Measurements from ENCODE around the gene ABHD14A. TPM values are rescaled to one million over a fixed set of nuclear protein-coding genes. Genes with fewer than 3 reads are reported as not detected.
"Not testable (repeated sequence)": the region's sequence is repeated elsewhere in the genome, so short reads cannot be mapped to it uniquely, and the experiment has no call there.

Gene ABHD14A
- 10 to 100 TPM; 55.3 to 58.5 TPM for total RNA-seq

DNA sequence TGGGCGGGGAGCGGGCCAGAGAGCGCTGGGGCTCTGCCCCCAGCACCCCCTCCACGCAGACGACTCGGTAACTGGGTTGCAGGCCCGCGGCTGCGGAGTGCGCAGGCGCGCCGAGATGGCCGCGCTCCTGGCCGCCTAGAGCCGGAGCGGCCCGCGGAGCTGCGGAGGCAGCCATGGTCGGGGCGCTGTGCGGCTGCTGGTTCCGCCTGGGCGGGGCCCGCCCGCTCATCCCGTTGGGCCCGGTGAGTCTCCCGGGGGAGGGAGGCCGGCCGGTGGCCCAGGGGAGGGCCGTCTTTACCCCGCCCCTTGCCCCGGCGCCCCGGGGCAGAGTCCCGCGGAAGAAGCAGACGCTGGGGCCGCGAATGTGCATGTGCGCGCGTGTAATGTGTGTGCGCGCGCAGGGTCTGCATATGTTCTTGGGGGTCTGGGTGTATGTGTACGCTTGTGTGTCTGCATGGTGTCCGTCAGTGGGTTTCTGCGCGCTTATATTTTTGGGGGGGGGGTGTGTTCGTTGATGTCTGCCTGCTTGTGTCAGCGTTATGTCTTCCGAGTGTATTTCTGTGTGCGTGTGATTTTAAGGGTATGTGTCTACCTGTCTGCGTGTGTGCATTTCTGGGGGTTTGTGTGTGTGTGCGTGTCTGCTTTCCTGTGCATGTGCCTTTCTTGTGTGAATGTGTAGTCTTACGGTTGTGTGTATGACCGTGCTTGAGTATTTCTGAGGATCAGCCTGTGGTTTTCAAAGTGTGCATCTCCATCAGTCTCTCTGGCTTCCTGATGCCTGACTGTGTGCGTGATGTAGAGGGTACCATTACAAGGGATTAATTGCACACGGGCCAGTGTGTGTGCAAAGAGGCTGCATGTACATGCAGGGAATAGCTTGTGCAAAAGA lies at the start of gene ABHD14A:
Gene ABHD14A (plus strand): TSS at position 102 of the 889 bp plus-strand sequence. CDS start 72 bp downstream, at position 174.
- TF ChIP-seq, protein P1, sequence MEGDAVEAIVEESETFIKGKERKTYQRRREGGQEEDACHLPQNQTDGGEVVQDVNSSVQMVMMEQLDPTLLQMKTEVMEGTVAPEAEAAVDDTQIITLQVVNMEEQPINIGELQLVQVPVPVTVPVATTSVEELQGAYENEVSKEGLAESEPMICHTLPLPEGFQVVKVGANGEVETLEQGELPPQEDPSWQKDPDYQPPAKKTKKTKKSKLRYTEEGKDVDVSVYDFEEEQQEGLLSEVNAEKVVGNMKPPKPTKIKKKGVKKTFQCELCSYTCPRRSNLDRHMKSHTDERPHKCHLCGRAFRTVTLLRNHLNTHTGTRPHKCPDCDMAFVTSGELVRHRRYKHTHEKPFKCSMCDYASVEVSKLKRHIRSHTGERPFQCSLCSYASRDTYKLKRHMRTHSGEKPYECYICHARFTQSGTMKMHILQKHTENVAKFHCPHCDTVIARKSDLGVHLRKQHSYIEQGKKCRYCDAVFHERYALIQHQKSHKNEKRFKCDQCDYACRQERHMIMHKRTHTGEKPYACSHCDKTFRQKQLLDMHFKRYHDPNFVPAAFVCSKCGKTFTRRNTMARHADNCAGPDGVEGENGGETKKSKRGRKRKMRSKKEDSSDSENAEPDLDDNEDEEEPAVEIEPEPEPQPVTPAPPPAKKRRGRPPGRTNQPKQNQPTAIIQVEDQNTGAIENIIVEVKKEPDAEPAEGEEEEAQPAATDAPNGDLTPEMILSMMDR (IDR thresholded peaks at IDR 0.05) = peak in 2 of 4 experiments; percentile 6 to 26
- TF ChIP-seq POLR2A (IDR thresholded peaks at IDR 0.05) (peak; percentile 74), POLR2AphosphoS5 (IDR thresholded peaks at IDR 0.05) (no peak)
- Histone ChIP-seq H3K4me1 (replicated peaks) (peaks cover 14% of the 10 kb centered on the region), H3K36me3 (no peaks in the 10 kb centered on the region), H3K9me3 (no peaks in the 10 kb centered on the region), H3K27ac (peak within 1 kb of the TSS; percentile 90 to 91), H3K4me3 (peak within 1 kb of the TSS; percentile 54 to 67), H3K27me3 (replicated peaks; ENCODE audit: insufficient read depth) (no peaks in the 10 kb centered on the region)
- WGBS = 2% methylated on average over 37 of the region's 63 CpGs
- intact Hi-C loops (cut with DNase I) = loop anchor here (2.0 kb wide), 1 partner anchor 32 kb away; the partner anchor contains the start of gene PARP3
- DNase-seq (ENCODE audit: low spot score) = peak; percentile 59

DNA sequence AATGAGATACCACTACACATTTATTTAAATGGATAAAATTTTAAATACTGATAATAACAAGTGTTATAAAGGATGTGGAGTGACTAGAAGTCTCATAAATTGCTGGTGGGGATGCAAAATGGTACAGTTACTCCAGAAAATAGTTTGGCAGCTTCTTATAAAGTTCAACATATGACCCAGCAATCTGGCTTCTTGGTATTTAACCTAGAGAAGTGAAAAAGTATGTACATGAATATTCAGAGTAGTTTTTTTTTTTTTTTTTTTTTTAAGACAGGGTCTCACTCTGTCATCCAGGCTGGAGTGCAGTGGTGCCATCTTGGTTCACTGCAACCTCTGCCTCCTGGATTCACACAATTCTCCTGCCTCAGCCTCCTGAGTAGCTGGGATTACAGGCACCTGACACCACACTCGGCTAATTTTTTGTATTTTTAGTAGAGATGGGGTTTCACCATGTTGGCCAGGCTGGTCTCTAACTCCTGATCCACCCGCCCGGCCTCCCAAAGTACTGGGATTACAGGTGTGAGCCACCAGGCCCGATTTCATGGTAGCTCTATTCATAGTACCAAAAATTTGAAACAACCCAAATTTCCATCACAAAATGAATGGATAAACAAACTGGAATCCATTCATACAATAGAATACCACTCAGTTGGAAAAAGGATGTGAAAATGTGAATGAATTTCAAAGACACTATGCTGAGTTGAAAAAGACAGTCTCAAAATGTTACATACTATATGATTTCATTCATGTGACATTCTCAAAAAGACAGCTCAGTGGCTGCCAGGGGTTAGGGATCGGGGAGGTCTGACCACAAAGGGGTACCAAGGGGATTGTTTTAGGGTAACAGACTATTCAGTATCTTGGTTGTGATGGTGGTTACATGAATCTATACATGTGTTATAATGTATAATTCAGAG lies 47.5 kb upstream of the ABHD14A start:
- intact Hi-C loops (cut with DNase I) = no loop called here
- no peak for TF ChIP-seq POLR2A (IDR thresholded peaks at IDR 0.05)
- TF ChIP-seq, protein P1 (IDR thresholded peaks at IDR 0.05) = no peak
- no peak for TF ChIP-seq POLR2AphosphoS5 (IDR thresholded peaks at IDR 0.05)
- Histone ChIP-seq H3K9me3 (no peaks in the 10 kb centered on the region), H3K27ac (no peak overlapping the region), H3K36me3 (no peaks in the 10 kb centered on the region), H3K4me3 (no peak overlapping the region), H3K27me3 (replicated peaks; ENCODE audit: insufficient read depth) (no peaks in the 10 kb centered on the region), H3K4me1 (replicated peaks) (no peaks in the 10 kb centered on the region)
- WGBS = 92% methylated on average over 5 of the region's 5 CpGs
- DNase-seq (ENCODE audit: low spot score) = no peak

DNA sequence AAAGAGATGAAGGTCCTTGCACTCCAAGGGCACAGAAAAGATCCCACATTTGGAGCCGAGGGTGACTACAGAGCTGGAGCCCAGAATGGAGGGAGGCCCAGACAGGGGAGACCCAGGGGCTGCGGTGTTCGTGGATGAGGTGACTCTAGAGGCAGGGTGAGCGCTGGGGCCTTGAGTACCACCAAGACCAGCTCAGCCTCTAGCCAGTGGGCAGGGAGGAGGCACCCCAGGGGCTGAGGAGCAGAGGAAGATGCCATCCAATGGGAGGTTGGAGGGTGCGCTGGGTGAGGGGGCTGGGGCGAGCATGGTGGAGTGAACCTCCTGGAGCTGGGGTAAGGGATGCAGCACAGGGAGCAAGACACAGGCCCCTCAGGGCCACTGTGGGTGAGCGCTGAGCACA lies 46.4 kb upstream of the ABHD14A start:
- intact Hi-C loops (cut with DNase I) = no loop called here
- no peak for DNase-seq (ENCODE audit: low spot score)
- Histone ChIP-seq H3K36me3 (no peaks in the 10 kb centered on the region), H3K27me3 (replicated peaks; ENCODE audit: insufficient read depth) (no peaks in the 10 kb centered on the region), H3K4me3 (no peak overlapping the region), H3K9me3 (no peaks in the 10 kb centered on the region), H3K4me1 (replicated peaks) (no peaks in the 10 kb centered on the region), H3K27ac (no peak overlapping the region)
- 85% methylated on average over 7 of the region's 7 CpGs for WGBS
- TF ChIP-seq POLR2A (IDR thresholded peaks at IDR 0.05) (no peak), POLR2AphosphoS5 (IDR thresholded peaks at IDR 0.05) (no peak)
- TF ChIP-seq, protein P1 (IDR thresholded peaks at IDR 0.05) = no peak

DNA sequence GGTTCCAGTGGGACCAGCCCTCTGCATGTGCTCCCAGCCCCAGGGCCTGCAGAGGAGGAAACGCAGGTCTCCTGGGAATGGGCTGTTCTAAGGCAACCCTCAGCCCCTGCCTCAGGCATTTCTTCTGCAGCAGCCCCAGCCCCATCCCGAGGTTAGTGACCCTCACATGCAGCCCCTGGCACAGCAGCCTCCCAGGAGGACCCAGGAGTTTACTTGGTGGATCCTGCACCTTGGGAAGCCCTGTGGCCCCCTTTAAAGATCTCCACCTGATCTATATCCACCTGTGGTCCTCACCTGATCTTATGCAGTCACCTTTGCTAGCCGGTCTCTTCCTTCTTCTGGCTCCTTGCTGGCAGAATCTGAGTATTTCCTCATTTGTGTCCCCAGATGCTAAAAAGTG lies 45.9 kb upstream of the ABHD14A start:
- WGBS = 86% methylated on average over 3 of the region's 3 CpGs
- H3K36me3 ChIP-seq; H3K27ac ChIP-seq; H3K4me3 ChIP-seq; H3K9me3 ChIP-seq; H3K27me3 ChIP-seq (replicated peaks; ENCODE audit: insufficient read depth); DNase-seq (ENCODE audit: low spot score); H3K4me1 ChIP-seq (replicated peaks); intact Hi-C loops (cut with DNase I): not testable (repeated sequence)

DNA sequence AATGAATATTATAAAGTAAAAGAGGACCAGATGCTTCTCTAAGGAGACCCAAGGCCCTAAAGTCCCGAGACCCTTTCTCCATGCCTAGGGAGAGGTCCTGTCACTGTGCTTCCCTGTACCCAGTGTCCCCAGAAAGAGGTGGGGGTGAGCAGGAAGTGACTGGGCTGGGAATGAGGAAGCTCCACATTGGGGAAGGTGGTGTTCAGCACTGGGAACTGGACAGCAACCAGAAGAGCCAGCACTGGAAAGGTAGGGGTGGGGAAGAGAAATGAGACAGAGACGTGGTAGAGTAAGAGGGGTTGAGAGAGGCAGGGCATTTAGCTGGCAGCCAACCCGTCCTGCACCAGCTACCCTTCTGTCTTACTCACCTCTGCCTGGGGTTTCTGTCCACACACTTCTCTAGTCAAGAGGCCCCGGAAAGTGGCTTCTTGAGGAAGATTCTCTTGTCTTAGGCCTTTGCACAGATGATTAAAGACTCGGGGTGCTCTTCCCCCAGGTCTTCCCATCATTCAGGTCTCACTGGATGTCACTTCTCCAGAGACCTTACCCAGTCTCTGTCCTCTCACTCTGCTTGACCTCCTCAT lies 45.4 kb upstream of the ABHD14A start:
- intact Hi-C loops (cut with DNase I) = no loop called here
- 79% methylated on average over 5 of the region's 5 CpGs for WGBS
- H3K27ac ChIP-seq = no peak overlapping the region

More for the DNA sequence above, 45.4 kb upstream of the ABHD14A start:
- no peaks in the 10 kb centered on the region for H3K9me3 ChIP-seq
- H3K4me3 ChIP-seq = no peak overlapping the region
- H3K27me3 ChIP-seq (replicated peaks; ENCODE audit: insufficient read depth) = no peaks in the 10 kb centered on the region
- H3K4me1 ChIP-seq (replicated peaks) = no peaks in the 10 kb centered on the region
- H3K36me3 ChIP-seq = peaks cover 0 to 10% of the 10 kb centered on the region in 2 donors
- TF ChIP-seq POLR2AphosphoS5 (IDR thresholded peaks at IDR 0.05) (no peak), POLR2A (IDR thresholded peaks at IDR 0.05) (no peak)
- TF ChIP-seq, protein P1 (IDR thresholded peaks at IDR 0.05) = no peak
- DNase-seq (ENCODE audit: low spot score) = no peak
